GM23338 (cell line): ENCODE data around the gene SELENOH. TPM values are rescaled to one million over a fixed set of nuclear protein-coding genes. Genes with fewer than 3 reads are reported as not detected.

ENCODE experiments used
- ATAC-seq: fragments of 200-7000 bp; cut with Tn5 transposase; 3 replicates; pipeline ENCODE4 v1.9.1; 2020
- DNase-seq: peaks from one replicate; pipeline ENCODE4 v3.0.0-alpha.2; 2015; ENCODE audit warnings: low spot score
- H2AFZ ChIP-seq: fragments of 200-600 bp; sonication (generic); 2 replicates; pipeline ENCODE4 v1.8.0; 2016; ENCODE audit warnings: antibody characterized with exemption, mild to moderate bottlenecking, moderate library complexity
- H3F3A ChIP-seq: fragments of 200-600 bp; sonication (generic); replicated peaks from 2 replicates; pipeline ENCODE4 v1.8.0; 2017; ENCODE audit warnings: antibody characterized with exemption, mixed run types, low read depth
- H3K27ac ChIP-seq: fragments of 200-600 bp; sonication (generic); 2 replicates; pipeline ENCODE4 v1.6.1; 2016; ENCODE audit warnings: low read depth
- H3K27me3 ChIP-seq: fragments of 200-600 bp; sonication (generic); 2 replicates; pipeline ENCODE4 v1.8.0; 2016; ENCODE audit warnings: mild to moderate bottlenecking, mixed run types, moderate library complexity; ENCODE audit not compliant: insufficient read depth
- H3K36me3 ChIP-seq: fragments of 200-600 bp; sonication (generic); 2 replicates; pipeline ENCODE4 v1.8.0; 2016; ENCODE audit warnings: mild to moderate bottlenecking; ENCODE audit not compliant: insufficient read depth
- H3K4me1 ChIP-seq: fragments of 200-600 bp; sonication (generic); 2 replicates; pipeline ENCODE4 v1.8.0; 2016; ENCODE audit warnings: mild to moderate bottlenecking, moderate library complexity; ENCODE audit not compliant: insufficient read depth
- H3K4me2 ChIP-seq: fragments of 200-600 bp; sonication (generic); 2 replicates; pipeline ENCODE4 v1.7.1; 2017; ENCODE audit warnings: mixed run types
- H3K4me3 ChIP-seq: fragments of 200-600 bp; sonication (generic); 2 replicates; pipeline ENCODE4 v1.6.1; 2016; ENCODE audit warnings: mixed run types
- H3K79me2 ChIP-seq: fragments of 200-600 bp; sonication (generic); replicated peaks from 2 replicates; pipeline ENCODE4 v1.8.0; 2017; ENCODE audit warnings: mild to moderate bottlenecking; ENCODE audit not compliant: insufficient read depth
- H3K9me2 ChIP-seq: fragments of 200-600 bp; sonication (generic); 2 replicates; pipeline ENCODE4 v1.8.0; 2017; ENCODE audit not compliant: insufficient read depth
- H4K20me1 ChIP-seq: fragments of 200-600 bp; sonication (generic); replicated peaks from 2 replicates; pipeline ENCODE4 v1.8.0; 2017; ENCODE audit warnings: mild to moderate bottlenecking; ENCODE audit not compliant: insufficient read depth
- H3K27ac Mint-ChIP-seq: 2 replicates; pipeline ENCODE4 v1.8.0; 2020; ENCODE audit warnings: inconsistent platforms, mild to moderate bottlenecking, moderate library complexity, mixed read lengths
- H3K27me3 Mint-ChIP-seq: 3 replicates; pipeline ENCODE4 v1.8.0; 2022; ENCODE audit warnings: low read depth, mild to moderate bottlenecking, moderate library complexity, mixed read lengths, inconsistent platforms; ENCODE audit not compliant: insufficient read depth, poor library complexity
- H3K36me3 Mint-ChIP-seq: 3 replicates; pipeline ENCODE4 v1.8.0; 2021; ENCODE audit warnings: low read depth, mild to moderate bottlenecking, inconsistent platforms, moderate library complexity, mixed read lengths
- H3K4me1 Mint-ChIP-seq: 3 replicates; pipeline ENCODE4 v1.8.0; 2020; ENCODE audit warnings: mild to moderate bottlenecking, inconsistent platforms, mixed read lengths
- H3K4me3 Mint-ChIP-seq: 3 replicates; pipeline ENCODE4 v1.8.0; 2021; ENCODE audit warnings: moderate library complexity, mild to moderate bottlenecking, inconsistent platforms, mixed read lengths
- H3K9me3 Mint-ChIP-seq: 3 replicates; pipeline ENCODE4 v1.8.0; 2020; ENCODE audit warnings: moderate library complexity, mild to moderate bottlenecking, inconsistent platforms, mixed read lengths
- CTCF ChIP-seq, 2 experiments: fragments of 200-600 bp in 1 of 2; sonication (generic) in 1 of 2; conservative IDR thresholded peaks; 2 replicates each; pipeline versions ENCODE4 v1.5.1 to v1.6.1; 2016 to 2017; ENCODE audit warnings: antibody characterized with exemption in 2 of 2, low read depth in 2 of 2, mild to moderate bottlenecking in 2 of 2, moderate library complexity in 1 of 2
- ETS1 ChIP-seq: IDR thresholded peaks from 2 replicates; pipeline ENCODE4 v1.6.1; 2016; ENCODE audit warnings: antibody characterized with exemption
- JUNB ChIP-seq: IDR thresholded peaks from one replicate; pipeline ENCODE4 v1.6.1; 2016; ENCODE audit warnings: antibody characterized with exemption; ENCODE audit not compliant: unreplicated experiment
- NANOG ChIP-seq: IDR thresholded peaks from 2 replicates; pipeline ENCODE4 v1.6.1; 2016; ENCODE audit warnings: antibody characterized with exemption, borderline replicate concordance
- POLR2AphosphoS5 ChIP-seq: IDR thresholded peaks from 2 replicates; pipeline ENCODE4 v1.6.1; 2016; ENCODE audit warnings: antibody characterized with exemption, low read depth
- REST ChIP-seq: IDR thresholded peaks from one replicate; pipeline ENCODE4 v1.6.1; 2018; ENCODE audit warnings: antibody characterized with exemption; ENCODE audit not compliant: unreplicated experiment
- ZNF114 ChIP-seq: fragments of 250-450 bp; sonication (Bioruptor Pico); IDR thresholded peaks from 2 replicates; pipeline ENCODE4 v1.5.0; 2020; ENCODE audit warnings: mild to moderate bottlenecking, moderate library complexity
- ZNF331 ChIP-seq: fragments of 250-450 bp; sonication (Bioruptor Pico); IDR thresholded peaks from 2 replicates; pipeline ENCODE4 v1.5.0; 2020; ENCODE audit warnings: low read depth, mild to moderate bottlenecking, moderate library complexity
- ZNF462 ChIP-seq: fragments of 250-450 bp; sonication (Bioruptor Pico); IDR thresholded peaks from 2 replicates; pipeline ENCODE4 v1.5.0; 2020; ENCODE audit warnings: mild to moderate bottlenecking, moderate library complexity
- polyA plus RNA-seq: library from polyadenylated mRNA; unstranded; fragments of >200 nt; fragmentation: Nextera tagmentation; extraction: Ambion mirVana; gene quantifications from 2 replicates; pipeline ENCODE4 v1.2.1, GENCODE V29; 2016
- total RNA-seq: library from RNA; depleted of rRNA; stranded (reverse); fragments of >200 nt; shearing (Covaris generic); gene quantifications from 2 replicates; pipeline ENCODE4 v1.2.3, GENCODE V29; 2014

The SELENOH gene
- total and polyA plus RNA-seq, 2 experiments from 2014 or later: 282 to 379 TPM

GRCh38 chr11:57742087-57742452 is 779 bp downstream of the SELENOH start:
- DNase-seq (no peak), ATAC-seq (no peak)
- Histone ChIP-seq H3K4me3 (peak overlapping the region; percentile 99), H3K9me2 (no peaks in the 10 kb centered on the region), H4K20me1 (no peaks in the 10 kb centered on the region; the same call in 1 of the 2 replicates), H3K36me3 (peaks cover 27% of the 10 kb centered on the region), H3K4me1 (peaks cover 9% of the 10 kb centered on the region), H3K27me3 (no peaks in the 10 kb centered on the region), H3K4me2 (peak overlapping the region; percentile 98), H3K27ac (peak overlapping the region; percentile 96), H3K79me2 (peaks cover 21% of the 10 kb centered on the region), H3F3A (peaks cover 37% of the 10 kb centered on the region), H2AFZ (peak overlapping the region; percentile 28; the same call in 1 of the 2 replicates)
- Mint-ChIP-seq H3K4me3 (peak overlapping the region; percentile 95), H3K27me3 (peaks cover 19% of the 10 kb centered on the region), H3K36me3 (peaks cover 67% of the 10 kb centered on the region), H3K9me3 (no peaks in the 10 kb centered on the region), H3K4me1 (peaks cover 15% of the 10 kb centered on the region), H3K27ac (peak overlapping the region; percentile 97)
- TF ChIP-seq JUNB: no peak
- no peak for TF ChIP-seq CTCF (conservative IDR thresholded peaks at IDR 0.05; ENCODE audit: low read depth in 2 of 2)

GRCh38 chr11:57744357-57744756 is 3.1 kb downstream of the SELENOH start:
- Mint-ChIP-seq H3K27ac (no peak overlapping the region), H3K4me3 (no peak overlapping the region), H3K36me3 (peaks cover 48% of the 10 kb centered on the region), H3K9me3 (no peaks in the 10 kb centered on the region), H3K27me3 (peaks cover 18% of the 10 kb centered on the region), H3K4me1 (peaks cover 18% of the 10 kb centered on the region)
- ATAC-seq (no peak), DNase-seq (no peak)
- no peak overlapping the region for H3K4me2 ChIP-seq
- H3K4me1 ChIP-seq: peaks cover 9% of the 10 kb centered on the region
- H4K20me1 ChIP-seq: no peaks in the 10 kb centered on the region
- peaks cover 14% of the 10 kb centered on the region for H3K36me3 ChIP-seq
- no peaks in the 10 kb centered on the region for H3K27me3 ChIP-seq
- no peaks in the 10 kb centered on the region for H3K9me2 ChIP-seq
- H3K4me3 ChIP-seq: no peak overlapping the region
- peaks cover 21% of the 10 kb centered on the region for H3K79me2 ChIP-seq
- peaks cover 28% of the 10 kb centered on the region for H3F3A ChIP-seq
- TF ChIP-seq ZNF331 (CRISPR knock-in tag): no peak
- no peak for TF ChIP-seq ZNF114 (CRISPR knock-in tag)
- no peak for TF ChIP-seq NANOG
- TF ChIP-seq ETS1: no peak
- no peak for TF ChIP-seq REST
- no peak for TF ChIP-seq POLR2AphosphoS5
- no peak for TF ChIP-seq ZNF462 (CRISPR knock-in tag)
- no peak overlapping the region for H2AFZ ChIP-seq
- H3K27ac ChIP-seq: peak overlapping the region; percentile 19; the same call in 1 of the 2 replicates
